B cell (primary cell): ENCODE results near the gene FRMPD4. TPM values are rescaled to one million over a fixed set of nuclear protein-coding genes. Genes with fewer than 3 reads are reported as not detected.

Experiments
- ATAC-seq: fragments of 200-7000 bp; cut with Tn5 transposase; one replicate; pipeline ENCODE4 v1.10.0; 2021; ENCODE audit warnings: low read depth, mild to moderate bottlenecking, moderate number of reproducible peaks, moderate library complexity
- CTCF ChIA-PET: fragments of 350-600 bp; sonication (Branson Sonifier 250); formaldehyde crosslinking; loops from one replicate; lab custom pipeline; 2021; ENCODE audit warnings: antibody characterized with exemption, inconsistent platforms; lab: Charles Lee
- POLR2A ChIA-PET: fragments of 350-600 bp; sonication (Branson Sonifier 250); formaldehyde crosslinking; loops from one replicate; lab custom pipeline; 2021; ENCODE audit warnings: antibody characterized with exemption; lab: Charles Lee
- DNase-seq: peaks from one replicate; pipeline ENCODE4 v3.0.0; 2013
- H2AFZ ChIP-seq: 2 replicates; pipeline ENCODE4 v1.6.1; 2012; ENCODE audit warnings: mild to moderate bottlenecking, low read depth, low read length; ENCODE audit not compliant: insufficient read depth, poor library complexity, severe bottlenecking
- H3K27ac ChIP-seq, 2 donors: 1 replicate in 1 of 2; 2 replicates in 1 of 2; pipeline ENCODE4 v1.5.1; 2012 to 2013; ENCODE audit warnings: low read length in 2 of 2, mild to moderate bottlenecking in 2 of 2, moderate library complexity in 1 of 2
- H3K27me3 ChIP-seq, 4 experiments: fragments of 200-600 bp in 1 of 4; sonication (generic) in 1 of 4; replicated peaks in 1 of 4; 1 replicate in 2 of 4; 2 replicates in 2 of 4; pipeline versions ENCODE4 v1.6.1 to v1.7.0; 2013 to 2016; ENCODE audit warnings: low read length in 3 of 4, mild to moderate bottlenecking in 2 of 4, mixed read lengths in 1 of 4, moderate library complexity in 1 of 4; ENCODE audit not compliant: insufficient read depth in 4 of 4, control insufficient read depth in 3 of 4; ENCODE audit errors: control extremely low read depth in 1 of 4
- H3K36me3 ChIP-seq, 2 experiments: replicated peaks in 1 of 2; 1 replicate in 1 of 2; 2 replicates in 1 of 2; pipeline versions ENCODE4 v1.6.1 to v1.7.1; 2013; ENCODE audit warnings: low read length in 1 of 2; ENCODE audit not compliant: insufficient read depth in 2 of 2, control insufficient read depth in 1 of 2; ENCODE audit errors: control extremely low read depth in 1 of 2, extremely low read depth in 1 of 2
- H3K4me1 ChIP-seq, 2 donors: fragments of 200-600 bp in 1 of 2; sonication (generic) in 1 of 2; 1 replicate in 1 of 2; 2 replicates in 1 of 2; pipeline versions ENCODE4 v1.5.1 to v1.6.1; 2013 to 2017; ENCODE audit warnings: low read length in 2 of 2; ENCODE audit not compliant: control insufficient read depth in 2 of 2, insufficient read depth in 2 of 2
- H3K4me2 ChIP-seq: replicated peaks from 2 replicates; pipeline ENCODE3; 2012; ENCODE audit warnings: mild to moderate bottlenecking, low read depth, low read length; ENCODE audit not compliant: poor library complexity, severe bottlenecking
- H3K4me3 ChIP-seq, 5 experiments: fragments of 200-600 bp in 1 of 5; sonication (generic) in 1 of 5; 1 replicate in 3 of 5; 2 replicates in 2 of 5; pipeline versions ENCODE4 v1.5.1 to v1.7.0; 2011 to 2016; ENCODE audit warnings: low read length in 4 of 5, mild to moderate bottlenecking in 4 of 5, low read depth in 2 of 5, control low read depth in 1 of 5, moderate library complexity in 1 of 5; ENCODE audit not compliant: insufficient read depth in 1 of 5; ENCODE audit errors: control extremely low read depth in 1 of 5, extremely low read depth in 1 of 5
- H3K79me2 ChIP-seq: fragments of 200-600 bp; sonication (generic); one replicate; pipeline ENCODE4 v1.6.0; 2016; ENCODE audit warnings: low read length; ENCODE audit not compliant: control insufficient read depth, insufficient read depth
- H3K9ac ChIP-seq: fragments of 200-600 bp; sonication (generic); 2 replicates; pipeline ENCODE4 v1.6.1; 2017; ENCODE audit warnings: mild to moderate bottlenecking, low read length, moderate library complexity
- H3K9me3 ChIP-seq, 3 donors: one replicate each; pipeline versions ENCODE4 v1.6.1 to v1.7.1; 2013; ENCODE audit warnings: low read length in 2 of 3; ENCODE audit not compliant: control insufficient read depth in 2 of 3, insufficient read depth in 1 of 3; ENCODE audit errors: control extremely low read depth in 1 of 3
- H4K20me1 ChIP-seq: 2 replicates; pipeline ENCODE4 v1.6.0; 2012; ENCODE audit warnings: mild to moderate bottlenecking, low read length; ENCODE audit not compliant: insufficient read depth, control insufficient read depth, poor library complexity, severe bottlenecking
- H3K27ac Mint-ChIP-seq: one replicate; pipeline ENCODE4 v1.8.0; 2021; ENCODE audit warnings: mixed read lengths
- H3K27me3 Mint-ChIP-seq: one replicate; pipeline ENCODE4 v1.8.0; 2021; ENCODE audit warnings: mixed read lengths
- H3K4me1 Mint-ChIP-seq: one replicate; pipeline ENCODE4 v1.8.0; 2021; ENCODE audit warnings: mixed read lengths
- H3K4me3 Mint-ChIP-seq: one replicate; pipeline ENCODE4 v1.8.0; 2021; ENCODE audit warnings: mixed read lengths
- H3K9me3 Mint-ChIP-seq: one replicate; pipeline ENCODE4 v1.8.0; 2022; ENCODE audit warnings: mixed read lengths; ENCODE audit not compliant: insufficient read depth
- EZH2 ChIP-seq: IDR thresholded peaks from 2 replicates; pipeline ENCODE4 v1.6.1; 2012; ENCODE audit warnings: borderline replicate concordance, low read depth, mild to moderate bottlenecking, moderate library complexity, low read length; ENCODE audit not compliant: insufficient read depth, poor library complexity, severe bottlenecking
- WGBS: methylation state at CpG from one replicate; pipeline ENCODE4 v1.1.5; 2013; ENCODE audit warnings: missing lambda C conversion rate; ENCODE audit not compliant: insufficient coverage; 5-methylcytosine and 5-hydroxymethylcytosine counted together
- intact Hi-C: fragments of 100-400 bp; cut with micrococcal nuclease; formaldehyde crosslinking; loops from one replicate; pipeline ENCODE4 v1.10.0; 2022
- polyA plus RNA-seq: library from polyadenylated mRNA; depleted of rRNA; stranded (reverse); fragments of >200 nt; gene quantifications from 2 replicates; pipeline ENCODE4 v1.2.3, GENCODE V29; 2012
- total RNA-seq, 2 donors: library from RNA; stranded (reverse); fragments of 120-200 nt in 1 of 2; gene quantifications; 1 replicate in 1 of 2; 2 replicates in 1 of 2; pipeline versions ENCODE4 v1.2.3 to v1.2.4, GENCODE V29; 2013 to 2022
- TF ChIP-seq, protein P1 (sequence below): fragments of 200-600 bp; IDR thresholded peaks from one replicate; pipeline ENCODE4 v1.8.0; 2022; ENCODE audit warnings: antibody characterized with exemption, mild to moderate bottlenecking

Gene FRMPD4
- total and polyA plus RNA-seq, 2 donors (not counting 1 experiment from before 2014, with no cell fraction given) = not detected

DNA sequence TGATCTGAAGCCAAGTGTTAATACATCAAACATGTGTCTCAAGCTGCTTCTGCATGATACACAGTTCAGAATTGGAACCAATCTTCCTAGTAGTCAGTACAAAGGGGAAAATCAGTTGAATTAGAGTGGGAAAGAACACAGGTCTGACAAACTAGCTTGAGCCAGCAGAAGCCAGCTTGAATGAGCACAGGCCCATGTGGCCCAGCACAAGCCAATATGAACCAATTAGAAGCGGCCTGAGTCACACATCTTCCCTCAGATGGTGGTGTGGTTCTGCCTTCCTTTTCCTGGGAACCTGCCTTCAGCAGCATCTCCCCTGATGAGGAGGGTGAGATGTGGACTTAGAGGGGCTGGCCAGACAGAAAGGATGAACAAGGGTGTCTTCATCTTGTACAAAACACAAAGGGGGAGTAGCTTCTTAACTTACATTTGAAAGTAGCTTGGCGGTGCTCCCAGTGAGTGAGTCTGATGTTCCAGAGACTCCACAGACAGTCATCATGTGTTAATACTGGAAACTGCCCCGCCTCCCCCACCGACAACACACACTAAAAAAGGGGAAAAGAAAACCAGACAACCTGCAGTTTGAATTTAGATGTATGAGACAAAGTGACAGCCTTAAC is 72.0 kb downstream of the FRMPD4 start:
- WGBS = no CpG with 5 or more reads among the region's 4 CpGs
- POLR2A ChIA-PET = no interaction called here

DNA sequence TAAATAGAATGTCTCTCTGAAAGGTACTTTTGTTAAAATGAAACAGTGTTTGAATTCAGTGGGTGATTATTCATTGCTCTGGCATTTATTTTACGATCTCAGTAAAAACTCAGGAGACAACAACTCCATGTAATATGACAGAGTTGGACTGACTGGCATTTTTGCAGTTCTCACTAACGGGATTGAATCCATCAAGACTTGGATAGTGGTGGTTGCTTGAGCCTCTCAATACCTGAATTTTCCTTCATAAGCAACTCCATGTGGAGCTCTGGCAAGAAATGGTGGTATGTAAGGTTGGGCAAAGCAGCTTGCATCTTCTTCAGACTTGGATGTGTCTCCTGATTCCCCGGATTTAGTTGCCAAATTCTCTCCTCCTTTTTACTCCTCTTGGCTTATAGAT is 72.7 kb downstream of the FRMPD4 start:
- no peak overlapping the region for H3K27ac ChIP-seq
- no peaks in the 10 kb centered on the region for H3K36me3 ChIP-seq
- Mint-ChIP-seq H3K9me3 (no peaks in the 10 kb centered on the region), H3K4me1 (no peaks in the 10 kb centered on the region), H3K27ac (no peak overlapping the region), H3K27me3 (peaks cover 3% of the 10 kb centered on the region), H3K4me3 (no peak overlapping the region)
- no peaks in the 10 kb centered on the region for H4K20me1 ChIP-seq
- H3K27me3 ChIP-seq = no peaks in the 10 kb centered on the region
- WGBS = no CpG with 5 or more reads among the region's 3 CpGs
- no peaks in the 10 kb centered on the region for H3K79me2 ChIP-seq
- H3K4me1 ChIP-seq = no peaks in the 10 kb centered on the region
- no peak for ATAC-seq
- intact Hi-C loops = no loop called here
- no peak overlapping the region for H3K4me2 ChIP-seq
- no peaks in the 10 kb centered on the region for H3K9me3 ChIP-seq
- ChIA-PET CTCF (no interaction called here), POLR2A (no interaction called here)
- no peak overlapping the region for H2AFZ ChIP-seq
- DNase-seq = no peak
- TF ChIP-seq EZH2 = no peak
- TF ChIP-seq, protein P1, sequence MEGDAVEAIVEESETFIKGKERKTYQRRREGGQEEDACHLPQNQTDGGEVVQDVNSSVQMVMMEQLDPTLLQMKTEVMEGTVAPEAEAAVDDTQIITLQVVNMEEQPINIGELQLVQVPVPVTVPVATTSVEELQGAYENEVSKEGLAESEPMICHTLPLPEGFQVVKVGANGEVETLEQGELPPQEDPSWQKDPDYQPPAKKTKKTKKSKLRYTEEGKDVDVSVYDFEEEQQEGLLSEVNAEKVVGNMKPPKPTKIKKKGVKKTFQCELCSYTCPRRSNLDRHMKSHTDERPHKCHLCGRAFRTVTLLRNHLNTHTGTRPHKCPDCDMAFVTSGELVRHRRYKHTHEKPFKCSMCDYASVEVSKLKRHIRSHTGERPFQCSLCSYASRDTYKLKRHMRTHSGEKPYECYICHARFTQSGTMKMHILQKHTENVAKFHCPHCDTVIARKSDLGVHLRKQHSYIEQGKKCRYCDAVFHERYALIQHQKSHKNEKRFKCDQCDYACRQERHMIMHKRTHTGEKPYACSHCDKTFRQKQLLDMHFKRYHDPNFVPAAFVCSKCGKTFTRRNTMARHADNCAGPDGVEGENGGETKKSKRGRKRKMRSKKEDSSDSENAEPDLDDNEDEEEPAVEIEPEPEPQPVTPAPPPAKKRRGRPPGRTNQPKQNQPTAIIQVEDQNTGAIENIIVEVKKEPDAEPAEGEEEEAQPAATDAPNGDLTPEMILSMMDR = no peak
- H3K4me3 ChIP-seq = no peak overlapping the region
- no peak overlapping the region for H3K9ac ChIP-seq

More for the DNA sequence above, 72.0 kb downstream of the FRMPD4 start:
- no peaks in the 10 kb centered on the region for H3K79me2 ChIP-seq
- no peaks in the 10 kb centered on the region for H3K4me1 ChIP-seq
- H3K27ac ChIP-seq = no peak overlapping the region
- no peaks in the 10 kb centered on the region for H3K36me3 ChIP-seq
- H3K27me3 Mint-ChIP-seq = peaks cover 2% of the 10 kb centered on the region
- no peaks in the 10 kb centered on the region for H3K27me3 ChIP-seq
- intact Hi-C loops = no loop called here
- no peak overlapping the region for H2AFZ ChIP-seq
- H3K9me3 ChIP-seq = no peaks in the 10 kb centered on the region
- no peaks in the 10 kb centered on the region for H3K9me3 Mint-ChIP-seq
- H3K9ac ChIP-seq = no peak overlapping the region
- H3K27ac Mint-ChIP-seq = no peak overlapping the region
- ATAC-seq (no peak), DNase-seq (no peak)
- H3K4me2 ChIP-seq = no peak overlapping the region
- CTCF ChIA-PET = no interaction called here
- H3K4me3 Mint-ChIP-seq = no peak overlapping the region
- no peak overlapping the region for H3K4me3 ChIP-seq
- no peaks in the 10 kb centered on the region for H3K4me1 Mint-ChIP-seq
- TF ChIP-seq, protein P1 = no peak
- TF ChIP-seq EZH2 = no peak
- H4K20me1 ChIP-seq = no peaks in the 10 kb centered on the region
